Cardiac muscle cell (in vitro differentiated cells and primary cell): ENCODE results near the gene ZMYND15. TPM values are rescaled to one million over a fixed set of nuclear protein-coding genes. Genes with fewer than 3 reads are reported as not detected.
A peak's percentile ranks its signal among the peaks of the same experiment; 100 is the strongest.

Source experiments
- DNase-seq, 2 donors: peaks; one replicate each; pipeline versions ENCODE4 v3.0.0 to v3.0.0-alpha.2; 2010 to 2017; ENCODE audit warnings: low read depth in 1 of 2, low spot score in 1 of 2
- H3K27ac ChIP-seq: fragments of 200-600 bp; sonication (generic); 2 replicates; pipeline ENCODE4 v1.5.1; 2016
- H3K27me3 ChIP-seq: fragments of 200-600 bp; sonication (generic); 2 replicates; pipeline ENCODE4 v1.6.0; 2016; ENCODE audit warnings: control low read depth
- H3K36me3 ChIP-seq: fragments of 200-600 bp; sonication (generic); 2 replicates; pipeline ENCODE4 v1.5.1; 2016; ENCODE audit warnings: control low read depth
- H3K4me1 ChIP-seq: fragments of 200-600 bp; sonication (generic); 2 replicates; pipeline ENCODE4 v1.8.1; 2017; ENCODE audit warnings: low read depth, mild to moderate bottlenecking, mixed run types
- H3K4me3 ChIP-seq: fragments of 200-600 bp; sonication (generic); 2 replicates; pipeline ENCODE4 v1.5.1; 2016; ENCODE audit warnings: mild to moderate bottlenecking
- H3K9me3 ChIP-seq: fragments of 200-600 bp; sonication (generic); 2 replicates; pipeline ENCODE4 v1.5.1; 2017; ENCODE audit warnings: low read depth, mild to moderate bottlenecking, control low read depth
- CTCF ChIP-seq: IDR thresholded peaks from 2 replicates; pipeline ENCODE4 v1.5.1; 2012; ENCODE audit warnings: low read depth, mild to moderate bottlenecking, low read length
- polyA plus RNA-seq: library from polyadenylated mRNA; unstranded; fragments of >200 nt; fragmentation: Nextera tagmentation; extraction: Ambion mirVana; gene quantifications from 2 replicates; pipeline ENCODE4 v1.2.1, GENCODE V29; 2016
- total RNA-seq: library from RNA; depleted of rRNA; stranded (reverse); fragments of >200 nt; gene quantifications from 2 replicates; pipeline ENCODE4 v1.2.3, GENCODE V29; 2016

The ZMYND15 gene
- total and polyA plus RNA-seq, 2 experiments from 2014 or later, result not detected

DNA sequence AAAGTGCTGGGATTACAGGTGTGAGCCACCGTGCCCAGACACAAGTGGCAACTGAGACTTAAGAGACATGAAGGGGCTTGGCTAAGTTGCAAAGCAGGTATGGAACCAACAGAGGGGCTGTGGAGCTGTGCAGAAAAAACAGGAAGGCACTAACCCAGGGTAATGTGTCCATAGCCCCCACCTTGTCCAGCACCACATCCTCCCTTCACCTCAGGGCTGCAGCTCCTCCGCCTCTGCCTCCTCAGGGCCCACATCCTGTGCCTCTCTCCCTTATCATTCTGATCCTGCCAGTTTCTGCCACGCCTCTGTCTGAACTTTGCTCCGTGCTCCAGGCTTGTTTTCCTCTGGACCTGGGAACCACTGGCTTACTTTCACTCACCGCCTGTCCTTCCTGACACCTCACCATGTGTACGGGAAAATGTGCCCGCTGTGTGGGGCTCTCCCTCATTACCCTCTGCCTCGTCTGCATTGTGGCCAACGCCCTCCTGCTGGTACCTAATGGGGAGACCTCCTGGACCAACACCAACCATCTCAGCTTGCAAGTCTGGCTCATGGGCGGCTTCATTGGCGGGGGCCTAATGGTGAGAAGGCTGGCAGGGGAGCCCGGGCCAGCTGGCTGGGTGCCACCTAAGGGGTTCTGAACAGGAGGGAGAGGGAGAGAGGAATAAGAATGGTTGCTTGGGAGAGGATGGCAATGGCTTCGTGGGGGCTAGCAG is 32.0 kb downstream of the ZMYND15 start, which contains the start of gene TM4SF5:
Gene TM4SF5, plus strand, starts transcription at position 368 of the 716 bp plus-strand sequence. Its CDS starts 37 bp downstream, at position 405.
- no peak for TF ChIP-seq CTCF
- H3K27me3 ChIP-seq, result no peaks in the 10 kb centered on the region
- no peaks in the 10 kb centered on the region for H3K4me1 ChIP-seq
- H3K9me3 ChIP-seq, result no peaks in the 10 kb centered on the region
- no peaks in the 10 kb centered on the region for H3K36me3 ChIP-seq
- no peak for DNase-seq
- H3K27ac ChIP-seq, result no peak within 1 kb of the TSS
- no peak within 1 kb of the TSS for H3K4me3 ChIP-seq

- DNase-seq, result no peak
- TF ChIP-seq CTCF, result no peak
Measured at GRCh38 chr17:4772235-4772613, 32.6 kb downstream of the ZMYND15 start.

GRCh38 chr17:4777969-4778760 is 38.5 kb downstream of the ZMYND15 start:
- Histone ChIP-seq H3K36me3 (no peaks in the 10 kb centered on the region), H3K27me3 (peaks cover 9% of the 10 kb centered on the region), H3K27ac (no peak overlapping the region), H3K9me3 (no peaks in the 10 kb centered on the region), H3K4me1 (no peaks in the 10 kb centered on the region), H3K4me3 (no peak overlapping the region)
- TF ChIP-seq CTCF, result no peak
- DNase-seq, result peak in 1 of 2 donors; percentile 27

More at GRCh38 chr17:4772235-4772613, 32.6 kb downstream of the ZMYND15 start:
- Histone ChIP-seq H3K4me1 (no peaks in the 10 kb centered on the region), H3K27ac (no peak overlapping the region), H3K9me3 (no peaks in the 10 kb centered on the region), H3K36me3 (no peaks in the 10 kb centered on the region), H3K4me3 (no peak overlapping the region), H3K27me3 (no peaks in the 10 kb centered on the region)

GRCh38 chr17:4780325-4780955 is 40.8 kb downstream of the ZMYND15 start:
- no peak overlapping the region for H3K27ac ChIP-seq
- no peaks in the 10 kb centered on the region for H3K9me3 ChIP-seq
- no peaks in the 10 kb centered on the region for H3K36me3 ChIP-seq
- TF ChIP-seq CTCF, result no peak
- peaks cover 10% of the 10 kb centered on the region for H3K27me3 ChIP-seq
- no peaks in the 10 kb centered on the region for H3K4me1 ChIP-seq
- DNase-seq, result no peak
- H3K4me3 ChIP-seq, result no peak overlapping the region

DNA sequence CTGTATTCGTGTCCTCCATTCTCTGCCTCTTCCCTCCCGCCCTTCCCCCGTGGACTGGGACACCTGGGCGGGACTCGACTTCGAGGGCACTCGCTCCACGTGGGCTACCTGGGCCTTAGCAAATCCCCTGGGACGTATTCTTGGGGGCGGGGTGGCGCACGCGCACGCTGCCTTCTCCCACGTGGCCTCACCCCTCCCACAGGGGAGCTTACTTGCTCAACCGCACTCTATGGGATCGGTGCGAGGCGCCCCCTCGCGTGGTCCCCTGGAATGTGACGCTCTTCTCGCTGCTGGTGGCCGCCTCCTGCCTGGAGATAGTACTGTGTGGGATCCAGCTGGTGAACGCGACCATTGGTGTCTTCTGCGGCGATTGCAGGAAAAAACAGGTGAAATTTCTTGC is 43.0 kb downstream of the ZMYND15 start:
- Histone ChIP-seq H3K9me3 (no peaks in the 10 kb centered on the region), H3K27ac (no peak overlapping the region), H3K4me1 (no peaks in the 10 kb centered on the region), H3K4me3 (no peak overlapping the region), H3K36me3 (no peaks in the 10 kb centered on the region), H3K27me3 (peaks cover 20% of the 10 kb centered on the region)
- TF ChIP-seq CTCF, result no peak
- DNase-seq, result no peak
